Neural cell (in vitro differentiated cells): ENCODE measurements around the gene ZDHHC14. TPM values are rescaled to one million over a fixed set of nuclear protein-coding genes. Genes with fewer than 3 reads are reported as not detected.

Source experiments
- H2AFZ ChIP-seq: fragments of 200-600, 300-800 bp; sonication (generic), shearing (Covaris generic); 2 replicates; pipeline ENCODE4 v1.6.0; 2014; ENCODE audit warnings: low read depth, mild to moderate bottlenecking, antibody characterized with exemption, low read length, moderate library complexity
- H3F3A ChIP-seq: fragments of 200-600 bp; shearing (Covaris generic); 2 replicates; pipeline ENCODE4 v1.6.1; 2016; ENCODE audit warnings: mild to moderate bottlenecking, moderate library complexity, mixed read lengths, antibody characterized with exemption, low read length; ENCODE audit not compliant: insufficient read depth, poor library complexity, severe bottlenecking
- H3K27ac ChIP-seq: fragments of 200-600, 300-800 bp; sonication (generic), shearing (Covaris generic); 2 replicates; pipeline ENCODE4 v1.5.1; 2014; ENCODE audit warnings: mild to moderate bottlenecking, low read length, moderate library complexity
- H3K27me3 ChIP-seq: fragments of 300-800, 200-600 bp; sonication (generic), shearing (Covaris generic); 2 replicates; pipeline ENCODE4 v1.6.0; 2014; ENCODE audit warnings: mild to moderate bottlenecking, low read depth, low read length, moderate library complexity; ENCODE audit not compliant: insufficient read depth
- H3K36me3 ChIP-seq: fragments of 300-800, 200-600 bp; sonication (generic), shearing (Covaris generic); 2 replicates; pipeline ENCODE4 v1.5.1; 2014; ENCODE audit warnings: mild to moderate bottlenecking, antibody characterized with exemption, low read length, moderate library complexity; ENCODE audit not compliant: insufficient read depth
- H3K4me2 ChIP-seq: fragments of 300-800, 200-600 bp; sonication (generic), shearing (Covaris generic); 2 replicates; pipeline ENCODE4 v1.6.0; 2014; ENCODE audit warnings: mild to moderate bottlenecking, low read length
- H3K4me3 ChIP-seq: fragments of 300-800, 200-600 bp; sonication (generic), shearing (Covaris generic); 2 replicates; pipeline ENCODE4 v1.5.1; 2014; ENCODE audit warnings: mild to moderate bottlenecking, low read length, moderate library complexity
- H3K79me2 ChIP-seq: fragments of 200-600 bp; shearing (Covaris generic); replicated peaks from 2 replicates; pipeline ENCODE4 v1.6.0; 2014; ENCODE audit warnings: mild to moderate bottlenecking, low read length, moderate library complexity; ENCODE audit not compliant: insufficient read depth
- H3K9ac ChIP-seq: fragments of 300-800, 200-600 bp; sonication (generic), shearing (Covaris generic); 2 replicates; pipeline ENCODE4 v1.6.1; 2016; ENCODE audit warnings: mild to moderate bottlenecking, low read length, mixed read lengths
- H3K9me2 ChIP-seq: fragments of 200-600 bp; shearing (Covaris generic); 2 replicates; pipeline ENCODE4 v1.6.1; 2016; ENCODE audit warnings: mild to moderate bottlenecking, low read length, mixed read lengths; ENCODE audit not compliant: insufficient read depth
- H3K9me3 ChIP-seq: fragments of 200-600, 300-800 bp; sonication (generic), shearing (Covaris generic); 2 replicates; pipeline ENCODE4 v1.6.1; 2016; ENCODE audit warnings: mild to moderate bottlenecking, mixed run types, low read length, moderate library complexity, mixed read lengths
- H4K20me1 ChIP-seq: fragments of 200-600 bp; shearing (Covaris generic); 2 replicates; pipeline ENCODE4 v1.6.1; 2016; ENCODE audit warnings: mild to moderate bottlenecking, mixed run types; ENCODE audit not compliant: insufficient read depth
- CTCF ChIP-seq: fragments of 450-650 bp; IDR thresholded peaks from 2 replicates; pipeline ENCODE4 v1.5.1; 2014; ENCODE audit warnings: antibody characterized with exemption, mild to moderate bottlenecking, moderate library complexity; ENCODE audit not compliant: poor library complexity, severe bottlenecking
- EP300 ChIP-seq: fragments of 450-650 bp; conservative IDR thresholded peaks from 2 replicates; pipeline ENCODE4 v1.6.1; 2014; ENCODE audit warnings: antibody characterized with exemption, mild to moderate bottlenecking, moderate library complexity; ENCODE audit not compliant: poor library complexity, severe bottlenecking
- EZH2 ChIP-seq: fragments of 200-600, 300-800 bp; shearing (Covaris generic), sonication (generic); IDR thresholded peaks from 2 replicates; pipeline ENCODE4 v1.6.1; 2014; ENCODE audit warnings: antibody characterized with exemption, low read length, borderline replicate concordance, mild to moderate bottlenecking; ENCODE audit not compliant: insufficient read depth, poor library complexity, severe bottlenecking
- MXI1 ChIP-seq: fragments of 450-650 bp; conservative IDR thresholded peaks from 2 replicates; pipeline ENCODE4 v1.6.1; 2014; ENCODE audit warnings: antibody characterized with exemption, mild to moderate bottlenecking; ENCODE audit not compliant: poor library complexity, severe bottlenecking
- POLR2AphosphoS5 ChIP-seq: IDR thresholded peaks from 2 replicates; pipeline ENCODE4 v1.6.1; 2012
- RAD21 ChIP-seq: fragments of 450-650 bp; conservative IDR thresholded peaks from 2 replicates; pipeline ENCODE4 v1.6.1; 2014; ENCODE audit warnings: antibody characterized with exemption, mild to moderate bottlenecking, moderate library complexity
- REST ChIP-seq: IDR thresholded peaks from 2 replicates; pipeline ENCODE4 v1.6.1; 2012; ENCODE audit warnings: borderline replicate concordance
- SMC3 ChIP-seq: fragments of 450-650 bp; conservative IDR thresholded peaks from 2 replicates; pipeline ENCODE4 v1.6.1; 2014; ENCODE audit warnings: antibody characterized with exemption, mild to moderate bottlenecking, moderate library complexity; ENCODE audit not compliant: poor library complexity
- TAF1 ChIP-seq: IDR thresholded peaks from 2 replicates; pipeline ENCODE4 v1.6.1; 2012; ENCODE audit warnings: low read depth
- polyA plus RNA-seq: library from polyadenylated mRNA; depleted of rRNA; stranded (reverse); fragments of >200 nt; gene quantifications from 2 replicates; pipeline ENCODE4 v1.2.3, GENCODE V29; 2014

ZDHHC14 gene
- polyA plus RNA-seq, 1 donor from 2014 or later: 4.1 TPM

GRCh38 chr6:157517601-157518359 lies 136.8 kb downstream of the ZDHHC14 start:
- Histone ChIP-seq H3K9me2 (no peaks in the 10 kb centered on the region), H3K9ac (no peak overlapping the region), H3K4me3 (no peak overlapping the region), H3F3A (no peaks in the 10 kb centered on the region), H3K4me2 (no peak overlapping the region), H3K36me3 (no peaks in the 10 kb centered on the region), H4K20me1 (no peaks in the 10 kb centered on the region), H3K27me3 (no peaks in the 10 kb centered on the region), H2AFZ (no peak overlapping the region), H3K79me2 (no peaks in the 10 kb centered on the region), H3K9me3 (no peaks in the 10 kb centered on the region), H3K27ac (no peak overlapping the region)
- no peak for TF ChIP-seq EZH2
- no peak for TF ChIP-seq REST
- no peak for TF ChIP-seq MXI1
- no peak for TF ChIP-seq EP300
- TF ChIP-seq POLR2AphosphoS5: no peak
- no peak for TF ChIP-seq SMC3
- no peak for TF ChIP-seq CTCF
- no peak for TF ChIP-seq RAD21
- TF ChIP-seq TAF1: no peak

GRCh38 chr6:157518397-157519250 lies 137.6 kb downstream of the ZDHHC14 start:
- Histone ChIP-seq H3K27me3 (no peaks in the 10 kb centered on the region), H3K4me2 (no peak overlapping the region), H3K27ac (no peak overlapping the region), H3K36me3 (no peaks in the 10 kb centered on the region), H3F3A (no peaks in the 10 kb centered on the region), H3K9me2 (no peaks in the 10 kb centered on the region), H3K9ac (no peak overlapping the region), H3K9me3 (no peaks in the 10 kb centered on the region), H3K4me3 (no peak overlapping the region), H4K20me1 (no peaks in the 10 kb centered on the region), H2AFZ (no peak overlapping the region), H3K79me2 (no peaks in the 10 kb centered on the region)
- no peak for TF ChIP-seq POLR2AphosphoS5
- TF ChIP-seq REST: no peak
- no peak for TF ChIP-seq EP300
- no peak for TF ChIP-seq TAF1
- no peak for TF ChIP-seq RAD21
- TF ChIP-seq CTCF: no peak
- no peak for TF ChIP-seq MXI1
- TF ChIP-seq SMC3: no peak
- no peak for TF ChIP-seq EZH2
